ENCODE data around the gene RIPK4.

RIPK4 gene

DNA sequence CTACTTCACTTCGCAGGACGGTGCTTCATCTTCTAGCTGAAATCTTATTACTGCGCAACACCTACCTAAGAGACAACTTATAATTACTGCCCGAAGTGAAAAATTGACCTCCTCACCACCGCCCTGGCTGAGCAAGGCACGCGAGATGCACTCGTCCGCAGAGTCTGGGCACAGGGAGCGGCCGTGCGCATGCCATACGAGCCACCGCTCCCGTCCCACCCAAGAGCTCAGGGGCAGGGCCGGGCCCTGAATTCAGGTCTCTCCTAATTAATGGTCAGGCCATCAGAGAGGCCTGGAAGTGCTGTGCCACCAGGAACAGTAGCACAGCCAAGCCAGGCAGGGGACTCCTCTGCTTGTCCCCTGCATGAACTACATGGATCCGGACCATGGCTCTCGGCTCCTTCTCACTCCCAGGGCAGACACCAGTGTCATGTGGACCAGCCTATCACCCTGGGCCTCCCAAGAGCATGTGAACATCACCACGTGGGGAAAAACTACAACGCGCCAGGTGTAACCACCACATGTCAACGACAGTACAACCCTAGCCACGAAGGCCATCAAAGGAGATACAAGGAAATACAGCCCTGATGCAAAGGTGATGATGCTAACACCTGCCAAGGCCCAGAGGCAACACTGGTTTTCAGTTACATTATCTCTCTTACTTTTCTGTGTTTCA lies 11.5 kb downstream of the RIPK4 start:
- no peak for DNase-seq (ENCODE audit: low read depth in 2 of 3, low spot score in 1 of 3)

DNA sequence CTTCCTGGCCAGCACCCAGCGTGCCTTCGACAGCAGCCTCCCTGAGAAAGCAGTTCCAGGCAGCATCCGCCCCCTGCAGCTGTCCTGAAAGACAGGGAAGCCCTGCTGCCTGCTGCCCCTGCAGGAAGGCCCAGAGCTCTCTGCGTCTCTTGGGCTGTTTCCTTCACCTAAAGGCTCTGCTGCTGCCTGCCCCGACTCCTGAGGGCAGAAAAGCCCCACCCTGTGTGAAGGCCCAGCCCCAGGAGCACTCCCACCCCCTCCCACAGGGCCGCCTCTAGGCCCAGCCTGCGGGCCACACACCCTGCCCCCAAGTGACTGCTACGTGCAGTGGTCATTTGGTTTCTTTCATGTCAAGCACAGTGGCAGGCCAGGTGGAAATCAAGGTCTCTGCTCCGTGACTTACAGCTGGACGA lies 12.4 kb downstream of the RIPK4 start:
- no peak for DNase-seq (ENCODE audit: low read depth in 2 of 3, low spot score in 1 of 3)

DNA sequence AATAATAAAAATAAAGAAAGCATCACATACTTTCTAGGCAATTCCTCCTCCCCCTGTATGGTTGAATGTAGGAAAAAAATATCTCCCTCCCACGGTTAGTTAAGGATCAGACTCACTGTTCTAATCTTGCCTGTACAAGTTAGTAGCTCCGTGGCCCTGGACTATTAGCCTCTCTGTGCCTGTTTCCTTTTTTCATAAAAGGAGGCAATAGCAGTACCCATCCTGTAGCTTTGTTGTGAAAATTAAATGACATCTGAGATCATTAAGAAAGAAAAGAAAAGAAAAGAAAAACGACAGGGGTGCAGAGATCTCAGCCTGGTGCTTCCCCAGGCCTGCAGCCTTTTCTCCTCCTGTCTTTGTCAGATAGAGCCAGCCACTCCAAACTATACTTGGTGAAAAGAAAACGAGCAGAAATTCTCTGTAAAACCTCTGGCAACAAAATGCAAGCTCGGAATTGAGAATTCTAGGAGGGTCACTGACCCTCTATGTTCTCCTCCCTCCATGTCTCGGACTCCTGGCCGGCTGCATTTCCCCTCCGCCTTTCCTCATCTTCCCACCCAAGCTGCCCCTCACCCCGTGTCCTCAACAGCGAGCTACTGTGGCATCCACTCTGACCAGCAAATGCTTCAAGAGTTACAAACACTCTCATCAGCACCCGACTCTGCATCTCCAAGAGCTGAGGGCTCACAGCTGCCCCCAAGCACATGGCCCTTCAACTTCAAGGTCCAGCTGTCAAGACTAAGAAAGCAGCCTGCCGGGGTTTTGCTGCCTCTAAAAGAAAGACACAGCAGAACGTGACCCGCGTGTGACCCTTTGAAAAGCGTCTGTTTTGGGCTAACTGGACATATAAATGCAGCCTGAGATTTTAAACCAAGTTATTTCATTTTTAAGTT lies 13.6 kb downstream of the RIPK4 start:
- no peak for DNase-seq (ENCODE audit: low read depth in 2 of 3, low spot score in 1 of 3)

DNA sequence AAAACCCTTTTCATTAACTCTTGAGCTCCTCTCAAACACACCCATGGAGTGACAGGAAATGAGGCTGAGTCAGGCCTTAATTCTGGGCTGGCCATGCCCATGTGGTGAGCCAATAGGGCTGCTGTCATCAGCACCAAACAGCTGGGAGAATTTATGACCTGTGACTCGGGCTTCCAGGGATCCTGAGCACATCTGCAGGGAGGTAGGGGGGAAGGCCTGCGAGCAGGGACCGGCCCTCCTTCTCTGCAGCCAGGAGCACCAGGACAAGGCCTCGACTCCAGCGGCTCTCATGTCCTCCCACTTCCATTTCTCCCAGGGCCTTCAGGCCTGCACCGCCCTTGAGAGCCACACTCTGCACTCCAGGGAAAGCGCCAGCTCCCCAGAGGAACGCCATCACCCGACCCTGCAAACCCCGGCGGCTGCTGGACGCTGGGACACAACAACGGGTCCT lies 14.6 kb downstream of the RIPK4 start:
- no peak for DNase-seq (ENCODE audit: low read depth in 2 of 3, low spot score in 1 of 3)

DNA sequence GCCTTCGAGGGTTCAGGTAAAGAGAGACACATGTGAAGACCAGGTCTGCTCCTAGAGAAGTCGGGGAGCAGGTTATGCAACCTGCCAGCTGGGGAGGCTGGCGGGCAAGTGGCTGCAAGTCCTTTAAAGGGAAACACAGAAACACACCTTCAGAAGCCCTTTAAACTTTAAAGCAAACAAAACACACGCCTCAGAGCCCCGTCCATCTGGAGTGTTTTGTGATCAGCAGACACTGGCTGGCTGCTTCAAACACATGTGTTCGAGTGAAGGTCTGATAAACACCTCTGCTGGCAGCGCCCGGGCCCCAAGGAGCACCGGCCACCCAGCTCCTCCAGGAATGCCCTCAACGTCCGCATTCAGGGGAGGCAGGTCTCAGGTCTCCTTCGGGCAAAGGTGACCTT lies 15.2 kb downstream of the RIPK4 start:
- no peak for DNase-seq (ENCODE audit: low read depth in 2 of 3, low spot score in 1 of 3)

DNA sequence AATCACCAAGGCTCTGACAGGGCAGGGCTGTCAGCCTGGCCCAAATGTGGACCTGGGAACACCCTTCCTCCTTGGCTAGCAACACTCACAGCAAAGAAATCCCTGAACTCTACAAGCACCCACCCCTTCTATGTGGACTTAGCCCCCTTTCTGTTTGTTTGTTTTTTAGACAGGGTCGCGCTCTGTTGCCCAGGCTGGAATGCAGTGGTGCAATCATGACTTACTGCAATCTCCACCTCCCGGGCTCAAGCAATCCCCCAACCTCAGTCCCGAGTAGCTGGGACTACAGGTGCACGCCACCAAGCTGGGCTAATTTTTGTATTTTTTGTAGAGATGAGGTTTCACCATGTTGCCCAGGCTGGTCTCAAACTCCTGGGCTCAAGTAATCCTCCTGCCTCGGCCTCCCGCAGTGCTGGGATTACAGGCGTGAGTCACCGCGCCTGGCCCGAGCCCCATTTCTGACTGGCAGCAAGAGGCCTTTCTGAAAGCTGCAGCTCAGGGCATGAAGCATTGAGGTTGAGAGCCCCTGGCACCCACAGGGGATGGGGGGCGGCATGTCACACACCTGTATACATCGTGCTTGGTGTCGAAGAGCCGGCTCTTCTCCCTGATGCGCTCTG lies 16.2 kb downstream of the RIPK4 start:
- DNase-seq (ENCODE audit: low read depth in 2 of 3, low spot score in 1 of 3): no peak

DNA sequence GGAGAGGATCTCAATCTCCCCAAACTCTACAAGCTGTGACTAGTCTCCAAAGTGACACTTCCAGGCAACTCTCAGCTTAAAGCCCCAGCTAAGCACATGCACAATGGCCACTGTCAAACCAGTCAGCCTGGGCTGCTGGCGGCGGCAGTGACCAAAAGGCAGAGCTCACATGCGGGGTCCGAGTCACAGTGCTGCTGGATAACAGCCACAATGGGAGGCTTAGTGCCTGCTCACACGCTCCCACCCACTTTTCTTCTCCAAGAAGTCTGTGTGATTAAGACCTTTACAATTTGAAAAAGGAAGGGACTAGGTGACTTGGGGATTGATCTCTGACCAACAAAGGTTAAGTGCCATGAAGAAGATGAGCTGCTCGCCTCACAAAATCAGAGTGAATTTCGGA lies 16.8 kb downstream of the RIPK4 start:
- no peak for DNase-seq (ENCODE audit: low read depth in 2 of 3, low spot score in 1 of 3)

DNA sequence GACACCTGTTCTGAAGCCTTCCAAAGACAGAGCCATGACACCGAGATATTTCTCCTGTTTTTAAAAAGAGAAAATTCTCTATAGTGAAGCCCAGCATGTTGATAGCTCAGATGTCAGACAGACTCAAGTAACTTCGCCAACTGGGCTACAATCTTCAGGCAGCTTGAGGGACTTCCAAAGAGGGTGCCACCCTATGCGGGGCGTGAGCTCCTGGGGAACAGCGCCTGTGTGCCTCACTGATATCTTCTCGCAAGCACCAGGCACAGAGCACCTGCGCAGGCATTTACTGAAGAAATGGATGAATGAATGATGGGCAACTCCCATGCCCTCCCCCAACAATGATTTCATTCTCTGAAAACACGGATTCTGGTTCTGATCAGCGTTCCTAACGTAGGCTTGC lies 17.6 kb downstream of the RIPK4 start:
- DNase-seq (ENCODE audit: low read depth in 2 of 3, low spot score in 1 of 3): no peak

DNA sequence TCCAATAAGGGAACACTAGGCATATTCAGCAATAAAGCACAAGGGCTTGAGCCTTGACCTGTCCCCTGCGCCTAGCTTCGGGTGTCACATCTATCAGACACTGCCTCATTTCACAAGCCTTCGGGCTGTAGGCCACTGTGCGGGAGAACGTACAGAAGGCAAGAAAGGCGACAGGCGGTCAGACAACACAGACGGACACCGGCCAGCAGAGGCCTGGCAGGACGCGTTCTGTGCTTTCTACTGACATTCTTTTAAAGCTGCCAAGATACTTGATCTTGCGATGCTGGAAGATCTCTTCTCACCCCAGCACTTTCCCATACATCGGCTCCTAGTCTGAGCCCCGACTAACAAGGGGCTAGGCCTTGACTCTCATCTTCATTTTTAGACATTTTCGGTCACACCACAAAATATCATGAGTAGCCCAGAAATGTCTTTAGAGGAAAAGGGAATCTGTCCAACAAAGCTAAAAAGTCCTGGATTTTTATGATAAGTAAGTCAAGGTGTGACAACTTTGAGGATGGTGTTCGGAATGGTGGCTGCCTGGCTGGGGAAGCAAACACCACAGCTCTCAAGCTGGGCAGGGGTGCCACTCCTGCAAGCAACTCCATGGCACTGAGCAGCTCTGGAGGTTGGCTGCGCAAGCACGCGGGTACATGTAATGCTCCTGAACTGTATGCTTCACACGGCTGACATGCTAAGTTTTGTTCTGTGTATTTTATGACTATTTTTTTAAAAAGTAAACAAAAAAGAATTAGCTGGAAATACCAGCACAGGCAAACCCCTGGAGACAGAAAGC lies 18.7 kb downstream of the RIPK4 start:
- DNase-seq (ENCODE audit: low read depth in 2 of 3, low spot score in 1 of 3): no peak

DNA sequence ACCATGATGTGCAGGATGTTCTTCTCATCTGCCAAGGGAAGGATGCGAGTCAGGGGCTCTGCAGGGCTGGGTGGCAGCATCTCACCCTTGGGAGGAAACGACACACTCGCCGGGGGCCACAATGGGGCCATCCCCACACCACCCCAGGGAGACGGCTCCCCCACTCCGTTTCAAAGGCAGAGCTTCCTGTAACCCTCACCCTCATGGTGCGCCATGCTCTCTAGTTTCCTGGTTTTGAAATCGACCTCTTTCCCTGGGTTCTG lies 20.2 kb downstream of the RIPK4 start:
- no peak for DNase-seq (ENCODE audit: low read depth in 2 of 3, low spot score in 1 of 3)

DNA sequence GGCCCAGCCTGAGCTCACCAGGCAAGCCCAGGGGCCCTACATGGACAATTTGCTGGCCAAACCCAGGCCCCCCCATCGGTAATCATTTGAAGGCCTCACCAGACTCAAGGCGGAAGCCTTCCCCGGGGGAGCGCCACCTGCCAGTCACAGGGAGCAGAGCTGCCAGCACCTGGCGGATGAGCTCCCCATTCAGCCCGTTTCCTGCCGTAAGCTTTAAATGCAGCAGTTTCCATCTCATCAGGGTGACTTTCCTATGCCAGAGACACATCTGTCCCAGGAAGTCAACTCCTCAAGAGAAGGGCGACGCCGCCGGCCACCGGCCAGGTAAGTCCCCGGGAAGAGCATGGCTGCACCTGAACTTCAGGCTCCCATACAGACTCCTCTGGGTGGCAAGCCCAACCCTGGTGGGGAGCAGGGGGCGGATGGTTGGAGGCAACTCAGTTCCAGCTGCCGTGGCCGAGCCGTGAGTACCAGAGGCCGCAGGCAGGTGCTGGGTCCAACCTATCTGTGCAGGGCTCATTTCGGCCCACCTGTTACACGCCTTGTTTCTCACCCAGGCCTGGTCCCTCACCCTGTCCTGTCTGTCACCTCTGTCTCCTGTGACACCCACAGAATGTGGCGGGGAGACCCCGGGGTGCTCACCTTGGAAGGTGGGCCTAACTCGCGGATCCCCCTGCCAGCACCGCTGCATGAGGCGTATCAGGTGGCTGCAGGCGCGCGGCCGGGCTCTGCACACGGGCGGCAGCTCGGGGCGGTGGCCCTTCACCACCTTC lies 20.7 kb downstream of the RIPK4 start:
- DNase-seq (ENCODE audit: low read depth in 2 of 3, low spot score in 1 of 3): no peak

DNA sequence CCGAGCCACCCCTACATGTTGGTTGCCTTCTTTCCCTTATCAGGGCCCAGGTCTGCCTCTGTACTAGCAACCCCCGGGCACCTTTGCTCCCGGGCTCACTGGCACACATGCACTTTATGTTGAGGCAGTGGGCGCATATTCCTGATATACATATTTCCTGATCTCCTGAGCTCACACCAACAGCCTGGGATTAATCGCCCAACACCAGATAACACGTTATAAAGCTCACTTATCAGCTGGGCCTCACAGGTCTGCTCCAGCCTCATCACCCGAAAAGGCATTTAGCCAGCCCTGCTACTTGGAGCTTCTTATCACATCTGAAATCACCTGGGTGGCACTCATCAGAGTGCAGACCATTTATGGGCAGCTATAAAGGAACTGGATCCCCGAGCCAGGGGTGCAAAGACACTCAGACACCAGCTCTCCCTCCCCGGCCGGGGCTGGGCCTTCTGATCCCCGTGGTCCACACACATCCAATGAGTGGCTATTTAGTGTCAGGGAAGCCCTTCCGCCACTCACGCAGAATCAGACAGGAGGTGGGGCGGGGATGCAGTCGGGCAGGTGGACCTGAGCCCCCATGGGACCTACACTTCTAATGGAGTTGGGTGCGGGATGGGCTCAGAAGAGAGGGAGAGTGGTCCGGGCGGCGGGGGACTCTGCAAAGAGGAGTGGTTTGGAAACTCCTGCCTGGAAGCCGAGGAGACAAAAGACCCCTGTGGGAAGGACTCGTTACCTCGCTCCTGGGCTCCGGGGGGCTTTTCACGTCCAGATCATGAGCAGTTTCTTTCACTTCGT lies 21.6 kb downstream of the RIPK4 start:
- no peak for DNase-seq (ENCODE audit: low read depth in 2 of 3, low spot score in 1 of 3)

DNA sequence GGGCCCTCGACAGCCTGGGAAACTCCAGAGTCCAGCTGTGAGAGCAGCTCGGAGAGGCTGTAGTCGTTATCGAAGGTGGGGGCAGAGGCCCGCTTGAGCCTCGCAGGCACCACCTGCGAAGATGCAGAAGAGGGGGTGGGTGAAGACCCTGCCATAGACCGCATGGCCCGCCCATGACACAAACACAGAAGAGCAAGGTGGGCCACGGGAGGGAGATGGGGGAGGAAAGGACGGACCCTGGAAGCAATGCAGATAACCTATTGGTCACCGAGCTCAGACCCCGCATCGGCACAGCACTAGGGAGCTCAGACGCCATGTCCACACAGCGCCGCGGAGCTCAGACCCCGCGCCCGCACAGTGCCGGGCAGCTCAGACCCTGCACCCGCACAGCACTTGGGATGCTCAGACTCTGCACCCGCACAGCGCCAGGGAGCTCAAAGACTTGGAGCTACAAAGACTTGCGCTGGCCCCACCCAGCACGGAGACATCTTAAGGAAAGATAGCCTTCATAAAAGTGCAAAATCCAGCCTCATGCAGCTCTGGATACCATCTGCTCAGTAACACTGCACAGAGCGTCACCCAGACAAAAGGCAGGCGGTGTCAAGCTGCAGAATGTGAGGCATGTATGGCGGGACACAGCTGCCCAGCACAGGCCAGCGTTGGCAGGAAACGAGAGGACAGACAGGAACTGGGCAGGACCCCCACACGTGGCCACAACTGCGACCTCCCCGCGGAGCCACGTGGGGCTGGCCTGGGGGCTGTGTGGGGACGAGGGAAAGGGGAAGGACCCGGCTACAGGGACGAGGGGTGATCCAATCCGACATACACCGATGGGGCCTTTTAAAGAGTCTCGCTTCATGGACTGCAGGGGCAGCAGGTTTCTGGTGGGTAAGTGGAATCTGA lies 22.6 kb downstream of the RIPK4 start:
- no peak for DNase-seq (ENCODE audit: low read depth in 2 of 3, low spot score in 1 of 3)

DNA sequence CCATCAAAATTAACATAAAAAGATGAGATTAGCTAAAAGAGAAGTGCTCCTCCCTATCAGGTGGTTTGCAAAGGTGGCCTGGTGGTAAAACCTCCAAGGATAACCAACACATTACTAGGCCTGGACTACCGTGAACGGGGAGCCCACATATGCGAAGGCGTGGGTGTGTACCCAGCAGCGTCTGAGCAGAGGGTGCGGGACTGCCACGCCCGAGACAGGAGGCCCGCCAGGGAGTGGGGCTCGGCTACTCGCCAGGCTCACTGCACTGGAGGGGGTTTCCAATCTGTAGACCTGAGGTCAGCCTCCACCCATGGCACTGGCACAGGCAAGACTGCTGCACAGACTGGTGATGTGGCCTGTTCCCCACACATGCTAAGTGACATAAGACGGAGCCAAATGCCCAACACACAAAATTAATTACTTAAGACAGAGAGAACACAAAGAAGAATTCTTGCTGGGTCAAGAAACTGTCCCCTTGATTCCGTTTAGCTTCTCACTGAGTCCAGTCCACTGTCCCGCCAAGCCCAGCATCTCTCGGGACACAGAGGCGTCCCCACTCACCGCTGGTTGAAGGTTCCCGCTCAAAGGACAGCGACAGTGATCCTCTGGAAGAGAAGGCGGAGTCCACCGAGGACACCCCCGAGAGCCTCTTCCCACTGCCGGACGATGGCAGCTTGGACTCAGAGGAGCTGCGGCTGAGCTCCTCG lies 23.4 kb downstream of the RIPK4 start:
- DNase-seq (ENCODE audit: low read depth in 2 of 3, low spot score in 1 of 3): no peak

DNA sequence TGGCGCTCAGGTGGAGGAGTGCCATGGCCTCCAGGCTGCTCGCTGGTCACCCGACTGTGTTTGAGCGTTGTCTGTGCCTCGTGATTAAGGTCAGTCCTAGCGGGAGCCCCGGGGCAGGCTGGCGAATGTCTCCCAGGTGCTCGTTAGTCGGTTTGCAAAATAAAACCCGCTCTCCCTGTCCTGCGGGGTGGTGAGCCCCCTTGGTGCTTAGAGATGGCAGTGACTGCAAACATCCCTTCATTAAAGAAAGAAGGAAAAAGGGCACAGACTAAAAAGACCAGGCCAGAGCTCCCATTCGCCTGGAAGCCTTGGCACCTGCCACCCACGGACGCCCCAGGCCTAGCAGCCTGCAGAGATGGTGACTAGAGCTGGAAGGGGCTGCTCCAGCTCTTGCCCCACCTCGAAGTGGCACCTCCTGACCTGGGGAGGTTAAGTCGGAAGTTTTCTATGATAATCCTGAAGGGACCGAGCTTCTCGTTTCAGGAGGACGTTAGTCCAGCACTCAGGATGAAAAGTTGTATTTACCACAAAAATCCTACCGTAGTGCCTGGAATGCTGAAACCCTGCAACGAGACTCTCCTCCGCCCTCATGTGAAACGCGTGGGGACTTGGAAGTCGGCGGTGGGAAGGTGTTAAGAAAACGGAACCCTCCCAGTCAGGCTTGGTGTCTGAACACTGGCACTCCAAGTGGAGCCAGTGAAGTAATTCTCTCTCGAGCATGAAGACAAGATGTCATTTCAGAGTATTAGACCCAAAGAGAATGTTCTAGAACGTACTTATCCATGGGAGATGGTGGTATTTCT lies 24.6 kb downstream of the RIPK4 start:
- no peak for DNase-seq (ENCODE audit: low read depth in 2 of 3, low spot score in 1 of 3)

DNA sequence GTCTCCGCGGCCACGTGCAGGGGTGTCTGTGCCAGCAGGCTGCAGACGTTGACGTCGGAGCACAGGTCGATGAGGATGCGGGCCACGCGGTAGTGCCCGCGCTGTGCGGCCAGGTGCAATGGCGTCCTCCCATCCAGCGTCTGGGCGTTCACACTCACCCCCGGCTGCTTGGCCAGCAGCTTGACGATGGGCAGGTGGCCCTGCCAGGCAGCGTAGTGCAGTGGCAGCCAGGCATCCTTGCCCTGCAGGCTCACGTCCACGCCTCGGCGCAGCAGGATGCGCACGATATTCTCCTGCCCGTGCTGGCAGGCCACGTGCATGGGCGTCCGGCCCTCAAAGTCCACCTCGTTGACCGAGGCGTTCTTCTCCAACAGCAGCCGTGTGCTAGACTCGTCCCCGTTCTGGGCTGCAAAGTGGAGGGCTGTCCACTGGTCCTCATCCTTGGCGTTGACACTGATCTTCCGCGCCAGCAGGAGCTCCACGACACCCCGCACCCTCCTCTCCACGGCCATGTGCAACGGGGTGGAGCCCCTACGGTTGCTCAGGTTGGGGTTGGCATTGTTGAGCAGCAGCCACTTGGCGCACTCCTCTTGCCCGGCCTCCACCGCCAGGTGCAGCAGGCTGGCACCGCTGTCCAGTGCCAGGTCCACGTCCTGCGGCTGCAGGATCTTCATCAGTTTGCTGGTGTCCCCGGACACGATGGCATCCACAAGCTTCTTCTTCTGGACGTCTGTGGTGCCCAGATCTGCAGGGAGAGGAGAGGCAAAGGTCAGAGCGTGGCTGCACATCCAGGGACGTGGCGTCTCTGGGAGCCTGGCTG lies 25.4 kb downstream of the RIPK4 start:
- no peak for DNase-seq (ENCODE audit: low read depth in 2 of 3, low spot score in 1 of 3)
